Hepatocyte (in vitro differentiated cells): ENCODE results near the gene ZNF892. TPM values are rescaled to one million over a fixed set of nuclear protein-coding genes. Genes with fewer than 3 reads are reported as not detected.
"Not testable (repeated sequence)": the region's sequence is repeated elsewhere in the genome, so short reads cannot be mapped to it uniquely, and the experiment has no call there.

ENCODE experiments used
- DNase-seq: peaks from one replicate; pipeline ENCODE4 v3.0.0-alpha.2; 2016; ENCODE audit warnings: low spot score
- H2AFZ ChIP-seq: fragments of 200-600 bp; sonication (generic); 2 replicates; pipeline ENCODE4 v1.6.0; 2016; ENCODE audit warnings: antibody characterized with exemption, mild to moderate bottlenecking
- H3K27ac ChIP-seq: fragments of 200-600 bp; sonication (generic); 2 replicates; pipeline ENCODE4 v1.5.1; 2016; ENCODE audit warnings: mild to moderate bottlenecking
- H3K27me3 ChIP-seq: fragments of 200-600 bp; sonication (generic); 2 replicates; pipeline ENCODE4 v1.6.1; 2016
- H3K36me3 ChIP-seq: fragments of 200-600 bp; sonication (generic); replicated peaks from 2 replicates; pipeline ENCODE4 v1.5.1; 2016; ENCODE audit warnings: low read depth; ENCODE audit not compliant: insufficient read depth
- H3K4me1 ChIP-seq: fragments of 200-600 bp; sonication (generic); 2 replicates; pipeline ENCODE4 v1.5.1; 2016; ENCODE audit warnings: mild to moderate bottlenecking, moderate library complexity; ENCODE audit not compliant: insufficient read depth
- H3K4me2 ChIP-seq: fragments of 200-600 bp; sonication (generic); 2 replicates; pipeline ENCODE4 v1.6.0; 2016
- H3K4me3 ChIP-seq: fragments of 200-600 bp; sonication (generic); 2 replicates; pipeline ENCODE4 v1.5.1; 2016; ENCODE audit warnings: mild to moderate bottlenecking
- H3K79me2 ChIP-seq: fragments of 200-600 bp; sonication (generic); 2 replicates; pipeline ENCODE4 v1.6.0; 2017; ENCODE audit warnings: mild to moderate bottlenecking
- H3K9me2 ChIP-seq: fragments of 200-600 bp; sonication (generic); replicated peaks from 2 replicates; pipeline ENCODE4 v1.6.0; 2017; ENCODE audit warnings: mild to moderate bottlenecking; ENCODE audit not compliant: insufficient read depth
- H3K9me3 ChIP-seq: fragments of 200-600 bp; sonication (generic); 2 replicates; pipeline ENCODE4 v1.5.1; 2016; ENCODE audit warnings: low read depth, mild to moderate bottlenecking
- H4K20me1 ChIP-seq: fragments of 200-600 bp; sonication (generic); 2 replicates; pipeline ENCODE4 v1.6.0; 2016; ENCODE audit warnings: mild to moderate bottlenecking; ENCODE audit not compliant: insufficient read depth, poor library complexity, severe bottlenecking
- CTCF ChIP-seq: fragments of 200-600 bp; sonication (generic); IDR thresholded peaks from 2 replicates; pipeline ENCODE4 v1.5.1; 2016; ENCODE audit warnings: antibody characterized with exemption, mild to moderate bottlenecking; ENCODE audit not compliant: poor library complexity
- EZH2 ChIP-seq: fragments of 200-600 bp; sonication (generic); IDR thresholded peaks from 2 replicates; pipeline ENCODE4 v1.6.1; 2016; ENCODE audit warnings: antibody characterized with exemption, mild to moderate bottlenecking, borderline replicate concordance
- EZH2phosphoT487 ChIP-seq: fragments of 200-600 bp; sonication (generic); IDR thresholded peaks from one replicate; pipeline ENCODE4 v1.6.1; 2018; ENCODE audit warnings: antibody characterized with exemption, mild to moderate bottlenecking, low read depth, moderate library complexity; ENCODE audit not compliant: unreplicated experiment, severe bottlenecking
- WGBS: methylation state at CpG from one replicate; pipeline ENCODE4 v1.1.6; 2016; ENCODE audit warnings: low lambda C conversion rate; ENCODE audit errors: missing lambda C conversion rate; 5-methylcytosine and 5-hydroxymethylcytosine counted together
- polyA plus RNA-seq: library from polyadenylated mRNA; unstranded; fragments of >200 nt; fragmentation: Nextera tagmentation; extraction: Ambion mirVana; gene quantifications from 2 replicates; pipeline ENCODE4 v1.2.1, GENCODE V29; 2016
- total RNA-seq: library from RNA; depleted of rRNA; stranded (reverse); fragments of >200 nt; gene quantifications from 2 replicates; pipeline ENCODE4 v1.2.3, GENCODE V29; 2014

Gene ZNF892
- total and polyA plus RNA-seq, 2 experiments from 2014 or later, result 0.66 to 3.7 TPM

- WGBS, result 22% methylated on average over 14 of the region's 15 CpGs
Observed at GRCh38 chr2:95192956-95193355, 14.4 kb upstream of the ZNF892 start.

GRCh38 chr2:95203911-95204310, 3.4 kb upstream of the ZNF892 start:
- Histone ChIP-seq H3K4me3 (no peak overlapping the region), H3K9me2 (no peaks in the 10 kb centered on the region), H2AFZ (no peak overlapping the region), H3K4me1 (peaks cover 10% of the 10 kb centered on the region), H4K20me1 (no peaks in the 10 kb centered on the region), H3K27ac (no peak overlapping the region), H3K9me3 (no peaks in the 10 kb centered on the region), H3K4me2 (no peak overlapping the region), H3K79me2 (peaks cover 9% of the 10 kb centered on the region), H3K27me3 (no peaks in the 10 kb centered on the region), H3K36me3 (no peaks in the 10 kb centered on the region)
- 88% methylated on average over 4 of the region's 4 CpGs for WGBS
- DNase-seq, result no peak
- TF ChIP-seq EZH2phosphoT487 (no peak), EZH2 (no peak), CTCF (no peak)

More at GRCh38 chr2:95192956-95193355, 14.4 kb upstream of the ZNF892 start:
- not testable (repeated sequence) for H3K4me2 ChIP-seq, H3K4me3 ChIP-seq, H3K9me3 ChIP-seq, H4K20me1 ChIP-seq, H3K27ac ChIP-seq, H2AFZ ChIP-seq, H3K9me2 ChIP-seq, H3K36me3 ChIP-seq, H3K4me1 ChIP-seq, H3K79me2 ChIP-seq, H3K27me3 ChIP-seq
- TF ChIP-seq CTCF, result peak; percentile 59
- DNase-seq, result peak; percentile 55

GRCh38 chr2:95204396-95204795, 2.9 kb upstream of the ZNF892 start:
- H2AFZ ChIP-seq, result no peak overlapping the region
- H4K20me1 ChIP-seq, result no peaks in the 10 kb centered on the region
- no peak overlapping the region for H3K4me3 ChIP-seq
- 80% methylated on average over 2 of the region's 2 CpGs for WGBS
- H3K9me2 ChIP-seq, result no peaks in the 10 kb centered on the region
- no peak overlapping the region for H3K4me2 ChIP-seq
- H3K4me1 ChIP-seq, result peaks cover 10% of the 10 kb centered on the region
- peaks cover 11% of the 10 kb centered on the region for H3K79me2 ChIP-seq
- no peak for DNase-seq
- no peaks in the 10 kb centered on the region for H3K27me3 ChIP-seq
- no peak for TF ChIP-seq CTCF
- no peak for TF ChIP-seq EZH2
- TF ChIP-seq EZH2phosphoT487, result no peak
- H3K36me3 ChIP-seq, result no peaks in the 10 kb centered on the region
- H3K27ac ChIP-seq, result no peak overlapping the region
- H3K9me3 ChIP-seq, result no peaks in the 10 kb centered on the region

- peak overlapping the region; percentile 82 for H3K4me2 ChIP-seq
- no peak overlapping the region for H3K27ac ChIP-seq
- no peaks in the 10 kb centered on the region for H3K9me2 ChIP-seq
- H3K27me3 ChIP-seq, result no peaks in the 10 kb centered on the region
- TF ChIP-seq EZH2phosphoT487, result no peak
- no peak for TF ChIP-seq CTCF
- peaks cover 11% of the 10 kb centered on the region for H3K79me2 ChIP-seq
- no peaks in the 10 kb centered on the region for H3K36me3 ChIP-seq
- 26% methylated on average over 10 of the region's 10 CpGs for WGBS
- no peak for DNase-seq
- H3K9me3 ChIP-seq, result no peaks in the 10 kb centered on the region
- no peaks in the 10 kb centered on the region for H4K20me1 ChIP-seq
- H3K4me1 ChIP-seq, result peaks cover 10% of the 10 kb centered on the region
- peak overlapping the region; percentile 77 for H2AFZ ChIP-seq
- H3K4me3 ChIP-seq, result peak overlapping the region; percentile 46
Observed at GRCh38 chr2:95206096-95206495, 1.2 kb upstream of the ZNF892 start.
